ENCODE measurements around the gene HYLS1.

HYLS1 gene

GRCh38 chr11:125933030-125933813 is 45.8 kb downstream of the HYLS1 start:
- Histone ChIP-seq H3K36me3 (ENCODE audit: insufficient read depth, low read length) (no peaks in the 10 kb centered on the region), H3K9me3 (ENCODE audit: control insufficient read depth, insufficient read depth, low read length) (no peaks in the 10 kb centered on the region), H3K9ac (ENCODE audit: low read depth, low read length) (peak overlapping the region; percentile 3; the same call in 1 of the 2 replicates), H3K4me1 (ENCODE audit: insufficient read depth, low read length) (peaks cover 29% of the 10 kb centered on the region)

- H3K4me1 ChIP-seq (ENCODE audit: insufficient read depth, low read length), result peaks cover 29% of the 10 kb centered on the region
- no peaks in the 10 kb centered on the region for H3K9me3 ChIP-seq (ENCODE audit: control insufficient read depth, insufficient read depth, low read length)
- no peak overlapping the region for H3K9ac ChIP-seq (ENCODE audit: low read depth, low read length)
- H3K36me3 ChIP-seq (ENCODE audit: insufficient read depth, low read length), result no peaks in the 10 kb centered on the region
Observed at GRCh38 chr11:125934473-125934872, 47.0 kb downstream of the HYLS1 start.

- no peaks in the 10 kb centered on the region for H3K36me3 ChIP-seq (ENCODE audit: insufficient read depth, low read length)
- H3K4me1 ChIP-seq (ENCODE audit: insufficient read depth, low read length), result peaks cover 29% of the 10 kb centered on the region
- no peak overlapping the region for H3K9ac ChIP-seq (ENCODE audit: low read depth, low read length)
- no peaks in the 10 kb centered on the region for H3K9me3 ChIP-seq (ENCODE audit: control insufficient read depth, insufficient read depth, low read length)
Observed at GRCh38 chr11:125935056-125935455, 47.6 kb downstream of the HYLS1 start.

GRCh38 chr11:125935618-125936199 is 48.2 kb downstream of the HYLS1 start:
- H3K9me3 ChIP-seq (ENCODE audit: control insufficient read depth, insufficient read depth, low read length), result no peaks in the 10 kb centered on the region
- H3K9ac ChIP-seq (ENCODE audit: low read depth, low read length), result no peak overlapping the region
- H3K36me3 ChIP-seq (ENCODE audit: insufficient read depth, low read length), result no peaks in the 10 kb centered on the region
- H3K4me1 ChIP-seq (ENCODE audit: insufficient read depth, low read length), result peaks cover 29% of the 10 kb centered on the region

- Histone ChIP-seq H3K36me3 (ENCODE audit: insufficient read depth, low read length) (no peaks in the 10 kb centered on the region), H3K4me1 (ENCODE audit: insufficient read depth, low read length) (peaks cover 20% of the 10 kb centered on the region), H3K9ac (ENCODE audit: low read depth, low read length) (no peak overlapping the region), H3K9me3 (ENCODE audit: control insufficient read depth, insufficient read depth, low read length) (no peaks in the 10 kb centered on the region)
Observed at GRCh38 chr11:125938418-125938817, 51.0 kb downstream of the HYLS1 start.

- Histone ChIP-seq H3K9me3 (ENCODE audit: control insufficient read depth, insufficient read depth, low read length) (no peaks in the 10 kb centered on the region), H3K9ac (ENCODE audit: low read depth, low read length) (no peak overlapping the region), H3K4me1 (ENCODE audit: insufficient read depth, low read length) (peaks cover 14% of the 10 kb centered on the region), H3K36me3 (ENCODE audit: insufficient read depth, low read length) (no peaks in the 10 kb centered on the region)
Observed at GRCh38 chr11:125939081-125939521, 51.6 kb downstream of the HYLS1 start.

GRCh38 chr11:125940145-125940544 is 52.7 kb downstream of the HYLS1 start:
- H3K9ac ChIP-seq (ENCODE audit: low read depth, low read length), result no peak overlapping the region
- H3K36me3 ChIP-seq (ENCODE audit: insufficient read depth, low read length), result no peaks in the 10 kb centered on the region
- no peaks in the 10 kb centered on the region for H3K9me3 ChIP-seq (ENCODE audit: control insufficient read depth, insufficient read depth, low read length)
- H3K4me1 ChIP-seq (ENCODE audit: insufficient read depth, low read length), result peaks cover 14% of the 10 kb centered on the region

GRCh38 chr11:125941267-125941618 is 53.8 kb downstream of the HYLS1 start:
- Histone ChIP-seq H3K9ac (ENCODE audit: low read depth, low read length) (no peak overlapping the region), H3K4me1 (ENCODE audit: insufficient read depth, low read length) (peaks cover 17% of the 10 kb centered on the region), H3K36me3 (ENCODE audit: insufficient read depth, low read length) (no peaks in the 10 kb centered on the region), H3K9me3 (ENCODE audit: control insufficient read depth, insufficient read depth, low read length) (no peaks in the 10 kb centered on the region)

GRCh38 chr11:125941619-125942611 is 54.4 kb downstream of the HYLS1 start:
- Histone ChIP-seq H3K9ac (ENCODE audit: low read depth, low read length) (no peak overlapping the region), H3K9me3 (ENCODE audit: control insufficient read depth, insufficient read depth, low read length) (no peaks in the 10 kb centered on the region), H3K4me1 (ENCODE audit: insufficient read depth, low read length) (peaks cover 17% of the 10 kb centered on the region), H3K36me3 (ENCODE audit: insufficient read depth, low read length) (no peaks in the 10 kb centered on the region)

GRCh38 chr11:125942771-125943428 is 55.4 kb downstream of the HYLS1 start:
- Histone ChIP-seq H3K4me1 (ENCODE audit: insufficient read depth, low read length) (peaks cover 17% of the 10 kb centered on the region), H3K9me3 (ENCODE audit: control insufficient read depth, insufficient read depth, low read length) (no peaks in the 10 kb centered on the region), H3K36me3 (ENCODE audit: insufficient read depth, low read length) (no peaks in the 10 kb centered on the region), H3K9ac (ENCODE audit: low read depth, low read length) (no peak overlapping the region)

GRCh38 chr11:125943661-125944349 is 56.3 kb downstream of the HYLS1 start:
- Histone ChIP-seq H3K9ac (ENCODE audit: low read depth, low read length) (no peak overlapping the region), H3K36me3 (ENCODE audit: insufficient read depth, low read length) (no peaks in the 10 kb centered on the region), H3K9me3 (ENCODE audit: control insufficient read depth, insufficient read depth, low read length) (no peaks in the 10 kb centered on the region), H3K4me1 (ENCODE audit: insufficient read depth, low read length) (peaks cover 17% of the 10 kb centered on the region)

- no peak overlapping the region for H3K9ac ChIP-seq (ENCODE audit: low read depth, low read length)
- no peaks in the 10 kb centered on the region for H3K36me3 ChIP-seq (ENCODE audit: insufficient read depth, low read length)
- peaks cover 17% of the 10 kb centered on the region for H3K4me1 ChIP-seq (ENCODE audit: insufficient read depth, low read length)
- H3K9me3 ChIP-seq (ENCODE audit: control insufficient read depth, insufficient read depth, low read length), result no peaks in the 10 kb centered on the region
Observed at GRCh38 chr11:125944350-125945010, 57.0 kb downstream of the HYLS1 start.

All from ES-I3 (cell line).